GM21737 (cell line): ENCODE results near the gene FAM168B.
"Not testable (repeated sequence)": the region's sequence is repeated elsewhere in the genome, so short reads cannot be mapped to it uniquely, and the experiment has no call there.

ENCODE experiments used
- ATAC-seq: cut with Tn5 transposase; IDR thresholded peaks from one replicate; pipeline ENCODE4 v1.9.1; 2021; ENCODE audit warnings: mild to moderate bottlenecking, moderate library complexity; ENCODE audit not compliant: unreplicated experiment

The FAM168B gene

GRCh38 chr2:131093006-131093695 lies at the start of gene FAM168B:
Gene FAM168B (minus strand): TSS chr2:131093460. CDS start chr2:131082646, 10,814 bp downstream.
- ATAC-seq, result peak; percentile 89

- no peak for ATAC-seq
These were observed 49.6 kb upstream of the FAM168B start for GRCh38 chr2:131142849-131143248.

GRCh38 chr2:131140581-131140980 lies 47.3 kb upstream of the FAM168B start:
- ATAC-seq, result no peak

GRCh38 chr2:131132729-131133128 lies 39.5 kb upstream of the FAM168B start:
- no peak for ATAC-seq

GRCh38 chr2:131130298-131130596 lies 37.0 kb upstream of the FAM168B start:
- ATAC-seq, result no peak

GRCh38 chr2:131127981-131128380 lies 34.7 kb upstream of the FAM168B start:
- no peak for ATAC-seq

GRCh38 chr2:131127076-131127475 lies 33.8 kb upstream of the FAM168B start:
- no peak for ATAC-seq

- no peak for ATAC-seq
These were observed 33.2 kb upstream of the FAM168B start for GRCh38 chr2:131126436-131126835.

- ATAC-seq, result no peak
These were observed 32.0 kb upstream of the FAM168B start for GRCh38 chr2:131125195-131125757.

GRCh38 chr2:131123192-131123591 lies 29.9 kb upstream of the FAM168B start:
- ATAC-seq, result no peak

- no peak for ATAC-seq
These were observed 29.2 kb upstream of the FAM168B start for GRCh38 chr2:131122496-131122895.

GRCh38 chr2:131121464-131121863 lies 28.2 kb upstream of the FAM168B start:
- no peak for ATAC-seq

- no peak for ATAC-seq
These were observed 27.6 kb upstream of the FAM168B start for GRCh38 chr2:131120815-131121317.

GRCh38 chr2:131115752-131116151 lies 22.5 kb upstream of the FAM168B start:
- no peak for ATAC-seq

GRCh38 chr2:131114950-131115349 lies 21.7 kb upstream of the FAM168B start:
- ATAC-seq, result not testable (repeated sequence)

- ATAC-seq, result no peak
These were observed 20.4 kb upstream of the FAM168B start for GRCh38 chr2:131113566-131114227.

- no peak for ATAC-seq
These were observed 19.3 kb upstream of the FAM168B start for GRCh38 chr2:131112529-131112928.

GRCh38 chr2:131105950-131106801 lies 12.9 kb upstream of the FAM168B start:
- ATAC-seq, result peak; percentile 29

GRCh38 chr2:131105156-131105949 lies 12.1 kb upstream of the FAM168B start, which contains the start of gene PLEKHB2:
Gene PLEKHB2 (plus strand): TSS chr2:131105336. CDS start chr2:131120942, 15,606 bp downstream.
- peak; percentile 75 for ATAC-seq

GRCh38 chr2:131104487-131105155 lies 11.4 kb upstream of the FAM168B start:
- peak; percentile 63 for ATAC-seq
